CD14-positive monocyte (primary cell): ENCODE data around the gene OR8B4. TPM values are rescaled to one million over a fixed set of nuclear protein-coding genes. Genes with fewer than 3 reads are reported as not detected.

ENCODE experiments used
- DNase-seq, 3 donors: peaks; one replicate each; pipeline ENCODE4 v3.0.0-alpha.2; 2011 to 2022
- H2AFZ ChIP-seq: 2 replicates; pipeline ENCODE4 v1.6.0; 2012; ENCODE audit warnings: mild to moderate bottlenecking, low read depth, low read length, inconsistent platforms; ENCODE audit not compliant: insufficient read depth, poor library complexity, severe bottlenecking
- H3K27ac ChIP-seq, 2 donors: 1 replicate in 1 of 2; 2 replicates in 1 of 2; pipeline ENCODE4 v1.5.1; 2012 to 2013; ENCODE audit warnings: low read length in 2 of 2, control low read depth in 1 of 2, inconsistent platforms in 1 of 2, low read depth in 1 of 2, mild to moderate bottlenecking in 1 of 2
- H3K27me3 ChIP-seq, 2 donors: one replicate each; pipeline versions ENCODE4 v1.6.0 to v1.6.1; 2011 to 2013; ENCODE audit warnings: low read length in 2 of 2; ENCODE audit not compliant: control insufficient read depth in 2 of 2, insufficient read depth in 2 of 2
- H3K36me3 ChIP-seq, 2 donors: replicated peaks in 1 of 2; 1 replicate in 1 of 2; 2 replicates in 1 of 2; pipeline versions ENCODE4 v1.5.1 to v1.6.1; 2012 to 2013; ENCODE audit warnings: low read length in 2 of 2, control low read depth in 1 of 2, inconsistent platforms in 1 of 2, mild to moderate bottlenecking in 1 of 2; ENCODE audit not compliant: insufficient read depth in 2 of 2, control insufficient read depth in 1 of 2
- H3K4me1 ChIP-seq, 2 donors: 1 replicate in 1 of 2; 2 replicates in 1 of 2; pipeline versions ENCODE4 v1.5.1 to v1.6.1; 2012 to 2013; ENCODE audit warnings: low read length in 2 of 2, control low read depth in 1 of 2, inconsistent platforms in 1 of 2, mild to moderate bottlenecking in 1 of 2, moderate library complexity in 1 of 2; ENCODE audit not compliant: insufficient read depth in 2 of 2, control insufficient read depth in 1 of 2
- H3K4me2 ChIP-seq: replicated peaks from 2 replicates; pipeline ENCODE3; 2012; ENCODE audit warnings: low read length, moderate library complexity, mild to moderate bottlenecking; ENCODE audit not compliant: poor library complexity, severe bottlenecking; ENCODE audit errors: extremely low read depth
- H3K4me3 ChIP-seq, 3 experiments: fragments of 200-600 bp in 1 of 3; sonication (generic) in 1 of 3; replicated peaks in 1 of 3; 1 replicate in 2 of 3; 2 replicates in 1 of 3; pipeline ENCODE4 v1.5.1; 2011 to 2013; ENCODE audit warnings: low read length in 3 of 3, mild to moderate bottlenecking in 3 of 3, control low read depth in 2 of 3, low read depth in 2 of 3, inconsistent platforms in 1 of 3, moderate library complexity in 1 of 3
- H3K79me2 ChIP-seq: 2 replicates; pipeline ENCODE4 v1.6.0; 2012; ENCODE audit warnings: mild to moderate bottlenecking, control low read depth, inconsistent platforms, low read length, moderate library complexity; ENCODE audit not compliant: insufficient read depth
- H3K9ac ChIP-seq: 2 replicates; pipeline ENCODE4 v1.6.0; 2017; ENCODE audit warnings: low read length, mild to moderate bottlenecking; ENCODE audit not compliant: insufficient read depth, poor library complexity, severe bottlenecking
- H3K9me3 ChIP-seq, 2 donors: replicated peaks in 1 of 2; 1 replicate in 1 of 2; 2 replicates in 1 of 2; pipeline versions ENCODE4 v1.5.1 to v1.6.1; 2012 to 2013; ENCODE audit warnings: low read length in 2 of 2, control low read depth in 1 of 2; ENCODE audit not compliant: control insufficient read depth in 1 of 2, insufficient read depth in 1 of 2
- H4K20me1 ChIP-seq: 2 replicates; pipeline ENCODE4 v1.6.0; 2012; ENCODE audit warnings: mild to moderate bottlenecking, low read length, control low read depth, moderate library complexity; ENCODE audit not compliant: insufficient read depth
- H3K27ac Mint-ChIP-seq, 7 donors: one replicate each; pipeline ENCODE4 v1.8.0; 2020; ENCODE audit warnings: mild to moderate bottlenecking in 7 of 7, mixed read lengths in 7 of 7, moderate library complexity in 6 of 7, inconsistent platforms in 2 of 7
- H3K27me3 Mint-ChIP-seq, 3 donors: one replicate each; pipeline ENCODE4 v1.8.0; 2021 to 2022; ENCODE audit warnings: low read depth in 3 of 3, mild to moderate bottlenecking in 3 of 3, mixed read lengths in 3 of 3, moderate library complexity in 3 of 3, inconsistent platforms in 1 of 3
- H3K36me3 Mint-ChIP-seq, 2 donors: one replicate each; pipeline ENCODE4 v1.8.0; 2020; ENCODE audit warnings: mixed read lengths in 2 of 2, inconsistent platforms in 1 of 2, mild to moderate bottlenecking in 1 of 2
- H3K4me1 Mint-ChIP-seq: one replicate; pipeline ENCODE4 v1.8.0; 2020; ENCODE audit warnings: mild to moderate bottlenecking, mixed read lengths
- H3K4me3 Mint-ChIP-seq, 2 donors: one replicate each; pipeline ENCODE4 v1.8.0; 2020; ENCODE audit warnings: mild to moderate bottlenecking in 2 of 2, mixed read lengths in 2 of 2, moderate library complexity in 1 of 2
- H3K9me3 Mint-ChIP-seq, 7 donors: one replicate each; pipeline ENCODE4 v1.8.0; 2020 to 2022; ENCODE audit warnings: mixed read lengths in 7 of 7, mild to moderate bottlenecking in 6 of 7, moderate library complexity in 6 of 7, inconsistent platforms in 2 of 7
- WGBS: methylation state at CpG from one replicate; pipeline ENCODE4 v1.1.5; 2013; ENCODE audit warnings: missing lambda C conversion rate; ENCODE audit not compliant: insufficient coverage; 5-methylcytosine and 5-hydroxymethylcytosine counted together
- intact Hi-C, 2 donors: fragments of 100-400 bp; cut with micrococcal nuclease; formaldehyde crosslinking; loops; one replicate each; pipeline versions ENCODE4 v1.15.0 to v1.15.1; 2023
- polyA plus RNA-seq, 3 donors: library from polyadenylated mRNA; depleted of rRNA in 1 of 3; unstranded in 2 of 3; stranded (reverse) in 1 of 3; fragments of 300-500 nt in 2 of 3; fragments of >200 nt in 1 of 3; fragmentation: Illumina TruSeq in 2 of 3; gene quantifications; 1 replicate in 2 of 3; 2 replicates in 1 of 3; pipeline ENCODE4 v1.2.3, GENCODE V29; 2012 to 2021
- TF ChIP-seq, protein P1 (sequence below): fragments of 200-600 bp; IDR thresholded peaks from one replicate; pipeline ENCODE4 v1.8.0; 2022; ENCODE audit warnings: antibody characterized with exemption, mild to moderate bottlenecking

OR8B4 gene
- polyA plus RNA-seq, 3 donors = not detected

DNA sequence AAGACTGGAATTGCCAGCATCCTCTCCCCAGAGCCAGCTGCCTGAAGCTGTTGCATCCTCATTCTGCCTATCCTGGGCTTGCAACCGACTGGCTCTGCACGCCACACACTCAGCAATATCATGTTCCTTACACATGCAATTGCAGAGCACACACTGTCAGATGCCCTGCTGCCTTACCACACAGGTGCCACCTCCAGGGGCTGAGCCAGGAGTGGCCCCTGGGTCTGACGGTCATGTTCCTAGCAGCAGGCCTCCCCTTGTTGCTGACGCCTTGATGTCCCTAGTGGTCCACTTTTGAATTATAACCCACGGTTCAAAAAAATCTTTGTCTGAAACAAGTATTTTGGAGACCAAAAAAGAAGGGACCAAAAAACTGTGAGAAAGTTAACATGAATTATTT lies 39.3 kb upstream of the OR8B4 start:
- no peaks in the 10 kb centered on the region for H3K36me3 ChIP-seq
- H2AFZ ChIP-seq = no peak overlapping the region
- H3K27me3 ChIP-seq = no peaks in the 10 kb centered on the region
- H4K20me1 ChIP-seq = no peaks in the 10 kb centered on the region
- H3K4me2 ChIP-seq = no peak overlapping the region
- TF ChIP-seq, protein P1, sequence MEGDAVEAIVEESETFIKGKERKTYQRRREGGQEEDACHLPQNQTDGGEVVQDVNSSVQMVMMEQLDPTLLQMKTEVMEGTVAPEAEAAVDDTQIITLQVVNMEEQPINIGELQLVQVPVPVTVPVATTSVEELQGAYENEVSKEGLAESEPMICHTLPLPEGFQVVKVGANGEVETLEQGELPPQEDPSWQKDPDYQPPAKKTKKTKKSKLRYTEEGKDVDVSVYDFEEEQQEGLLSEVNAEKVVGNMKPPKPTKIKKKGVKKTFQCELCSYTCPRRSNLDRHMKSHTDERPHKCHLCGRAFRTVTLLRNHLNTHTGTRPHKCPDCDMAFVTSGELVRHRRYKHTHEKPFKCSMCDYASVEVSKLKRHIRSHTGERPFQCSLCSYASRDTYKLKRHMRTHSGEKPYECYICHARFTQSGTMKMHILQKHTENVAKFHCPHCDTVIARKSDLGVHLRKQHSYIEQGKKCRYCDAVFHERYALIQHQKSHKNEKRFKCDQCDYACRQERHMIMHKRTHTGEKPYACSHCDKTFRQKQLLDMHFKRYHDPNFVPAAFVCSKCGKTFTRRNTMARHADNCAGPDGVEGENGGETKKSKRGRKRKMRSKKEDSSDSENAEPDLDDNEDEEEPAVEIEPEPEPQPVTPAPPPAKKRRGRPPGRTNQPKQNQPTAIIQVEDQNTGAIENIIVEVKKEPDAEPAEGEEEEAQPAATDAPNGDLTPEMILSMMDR = no peak
- no peak overlapping the region for H3K27ac Mint-ChIP-seq
- peaks cover 0 to 10% (median 3%) of the 10 kb centered on the region in 7 donors for H3K9me3 Mint-ChIP-seq
- H3K27ac ChIP-seq = no peak overlapping the region
- no peaks in the 10 kb centered on the region for H3K36me3 Mint-ChIP-seq
- peaks cover 6 to 7% of the 10 kb centered on the region in 2 donors for H3K9me3 ChIP-seq
- 96% methylated on average over 3 of the region's 5 CpGs for WGBS
- no peak overlapping the region for H3K9ac ChIP-seq
- H3K4me3 ChIP-seq = no peak overlapping the region
- H3K27me3 Mint-ChIP-seq = peaks cover 0 to 5% (median 2%) of the 10 kb centered on the region in 3 donors
- no peaks in the 10 kb centered on the region for H3K4me1 Mint-ChIP-seq
- no peak for DNase-seq
- no peaks in the 10 kb centered on the region for H3K79me2 ChIP-seq
- no peak overlapping the region for H3K4me3 Mint-ChIP-seq
- H3K4me1 ChIP-seq = no peaks in the 10 kb centered on the region
- intact Hi-C loops = no loop called here

DNA sequence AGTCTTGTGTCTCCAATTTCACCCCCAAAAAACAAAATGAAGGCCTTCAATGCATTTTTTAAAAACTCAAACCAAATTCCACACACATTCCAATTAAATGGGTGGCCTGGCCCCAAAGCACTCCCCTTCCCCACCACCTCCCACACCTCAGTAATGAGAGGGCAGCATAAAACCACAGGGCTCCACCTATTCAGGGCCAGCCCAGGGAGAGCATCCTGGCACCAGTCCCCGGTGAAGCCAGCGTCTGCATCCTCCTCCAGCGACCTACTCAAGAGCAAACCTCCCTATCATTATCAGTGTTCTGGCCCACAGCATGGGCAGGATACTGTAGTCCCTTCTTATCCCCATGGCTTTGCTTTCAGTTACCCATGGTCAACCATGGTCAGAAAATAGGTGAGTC lies 38.7 kb upstream of the OR8B4 start:
- Histone ChIP-seq H2AFZ (no peak overlapping the region), H3K9me3 (peaks cover 6 to 7% of the 10 kb centered on the region in 2 donors), H3K27ac (no peak overlapping the region), H3K4me3 (no peak overlapping the region), H3K4me1 (no peaks in the 10 kb centered on the region), H3K27me3 (no peaks in the 10 kb centered on the region), H4K20me1 (no peaks in the 10 kb centered on the region), H3K36me3 (no peaks in the 10 kb centered on the region), H3K4me2 (no peak overlapping the region), H3K79me2 (no peaks in the 10 kb centered on the region), H3K9ac (no peak overlapping the region)
- no peak overlapping the region for H3K27ac Mint-ChIP-seq
- TF ChIP-seq, protein P1 = no peak
- WGBS = 90% methylated on average over 3 of the region's 3 CpGs
- H3K9me3 Mint-ChIP-seq = peaks cover 0 to 11% (median 3%) of the 10 kb centered on the region in 7 donors
- no peak for DNase-seq
- H3K4me3 Mint-ChIP-seq = no peak overlapping the region
- H3K4me1 Mint-ChIP-seq = no peaks in the 10 kb centered on the region
- intact Hi-C loops = no loop called here
- H3K36me3 Mint-ChIP-seq = no peaks in the 10 kb centered on the region
- peaks cover 0 to 5% (median 2%) of the 10 kb centered on the region in 3 donors for H3K27me3 Mint-ChIP-seq
